Activated CD8-positive, alpha-beta T cell treated with anti-CD3 and anti-CD28 coated beads for 36 hours (primary cell): ENCODE measurements around the gene DENND6A. TPM values are rescaled to one million over a fixed set of nuclear protein-coding genes. Genes with fewer than 3 reads are reported as not detected.

Source experiments
- ATAC-seq: fragments of 200-7000 bp; cut with Tn5 transposase; one replicate; pipeline ENCODE4 v1.10.0; 2021; ENCODE audit warnings: mild to moderate bottlenecking, moderate library complexity
- CTCF ChIA-PET: fragments of 350-600 bp; sonication (Branson Sonifier 250); formaldehyde crosslinking; loops from one replicate; lab custom pipeline; 2021; ENCODE audit warnings: antibody characterized with exemption; lab: Charles Lee
- POLR2A ChIA-PET: fragments of 350-600 bp; sonication (Branson Sonifier 250); formaldehyde crosslinking; loops from one replicate; lab custom pipeline; 2021; ENCODE audit warnings: antibody characterized with exemption; lab: Charles Lee
- DNase-seq: peaks from one replicate; pipeline ENCODE4 v3.0.0-alpha.2; 2020
- H3K27ac Mint-ChIP-seq: one replicate; pipeline ENCODE4 v1.8.0; 2021; ENCODE audit warnings: mild to moderate bottlenecking, mixed read lengths
- H3K27me3 Mint-ChIP-seq: one replicate; pipeline ENCODE4 v1.8.0; 2021; ENCODE audit warnings: mixed read lengths
- H3K36me3 Mint-ChIP-seq: one replicate; pipeline ENCODE4 v1.8.0; 2021; ENCODE audit warnings: low read depth, mixed read lengths
- H3K4me1 Mint-ChIP-seq: one replicate; pipeline ENCODE4 v1.8.0; 2021; ENCODE audit warnings: low read depth, mixed read lengths
- H3K4me3 Mint-ChIP-seq: one replicate; pipeline ENCODE4 v1.8.0; 2021; ENCODE audit warnings: mild to moderate bottlenecking, moderate library complexity, mixed read lengths
- H3K9me3 Mint-ChIP-seq: one replicate; pipeline ENCODE4 v1.8.0; 2021; ENCODE audit warnings: mixed read lengths
- intact Hi-C: fragments of 100-400 bp; cut with micrococcal nuclease; formaldehyde crosslinking; loops from one replicate; pipeline ENCODE4 v1.10.0; 2022
- total RNA-seq, 2 experiments: library from RNA; stranded (reverse); gene quantifications; one replicate each; pipeline ENCODE4 v1.2.3, GENCODE V29; 2021
- TF ChIP-seq, protein P1 (sequence below): fragments of 200-600 bp; IDR thresholded peaks from one replicate; pipeline ENCODE4 v1.8.0; 2022; ENCODE audit warnings: antibody characterized with exemption, mild to moderate bottlenecking

The DENND6A gene
- total RNA-seq, 2 experiments from 2014 or later: 10.1 to 13.1 TPM

DNA sequence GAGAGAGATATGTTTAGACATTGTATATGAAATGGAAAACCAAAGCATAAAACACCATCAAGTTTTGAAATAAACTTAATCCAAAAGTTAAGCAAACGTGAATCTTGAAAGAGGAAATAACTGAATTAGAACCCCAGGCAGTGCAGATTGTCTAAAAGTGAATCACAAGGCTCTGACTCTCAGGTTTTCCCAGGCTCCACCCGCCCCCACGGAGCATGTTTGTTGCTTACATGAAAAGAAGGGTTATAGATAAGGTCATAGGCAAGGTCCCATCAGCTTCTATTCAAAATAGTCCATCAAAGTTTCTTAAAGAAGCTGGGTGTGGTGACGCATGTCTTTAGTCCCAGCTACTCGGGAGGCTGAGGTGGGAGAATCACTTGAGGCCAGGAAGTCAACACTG lies 34.2 kb upstream of the DENND6A start:
- ChIA-PET CTCF (no interaction called here), POLR2A (no interaction called here)
- Mint-ChIP-seq H3K36me3 (no peaks in the 10 kb centered on the region), H3K27me3 (peaks cover 1% of the 10 kb centered on the region), H3K9me3 (no peaks in the 10 kb centered on the region), H3K27ac (no peak overlapping the region), H3K4me1 (no peaks in the 10 kb centered on the region), H3K4me3 (no peak overlapping the region)
- DNase-seq (peak; percentile 12), ATAC-seq (no peak)
- TF ChIP-seq, protein P1, sequence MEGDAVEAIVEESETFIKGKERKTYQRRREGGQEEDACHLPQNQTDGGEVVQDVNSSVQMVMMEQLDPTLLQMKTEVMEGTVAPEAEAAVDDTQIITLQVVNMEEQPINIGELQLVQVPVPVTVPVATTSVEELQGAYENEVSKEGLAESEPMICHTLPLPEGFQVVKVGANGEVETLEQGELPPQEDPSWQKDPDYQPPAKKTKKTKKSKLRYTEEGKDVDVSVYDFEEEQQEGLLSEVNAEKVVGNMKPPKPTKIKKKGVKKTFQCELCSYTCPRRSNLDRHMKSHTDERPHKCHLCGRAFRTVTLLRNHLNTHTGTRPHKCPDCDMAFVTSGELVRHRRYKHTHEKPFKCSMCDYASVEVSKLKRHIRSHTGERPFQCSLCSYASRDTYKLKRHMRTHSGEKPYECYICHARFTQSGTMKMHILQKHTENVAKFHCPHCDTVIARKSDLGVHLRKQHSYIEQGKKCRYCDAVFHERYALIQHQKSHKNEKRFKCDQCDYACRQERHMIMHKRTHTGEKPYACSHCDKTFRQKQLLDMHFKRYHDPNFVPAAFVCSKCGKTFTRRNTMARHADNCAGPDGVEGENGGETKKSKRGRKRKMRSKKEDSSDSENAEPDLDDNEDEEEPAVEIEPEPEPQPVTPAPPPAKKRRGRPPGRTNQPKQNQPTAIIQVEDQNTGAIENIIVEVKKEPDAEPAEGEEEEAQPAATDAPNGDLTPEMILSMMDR: no peak
- intact Hi-C loops: no loop called here

DNA sequence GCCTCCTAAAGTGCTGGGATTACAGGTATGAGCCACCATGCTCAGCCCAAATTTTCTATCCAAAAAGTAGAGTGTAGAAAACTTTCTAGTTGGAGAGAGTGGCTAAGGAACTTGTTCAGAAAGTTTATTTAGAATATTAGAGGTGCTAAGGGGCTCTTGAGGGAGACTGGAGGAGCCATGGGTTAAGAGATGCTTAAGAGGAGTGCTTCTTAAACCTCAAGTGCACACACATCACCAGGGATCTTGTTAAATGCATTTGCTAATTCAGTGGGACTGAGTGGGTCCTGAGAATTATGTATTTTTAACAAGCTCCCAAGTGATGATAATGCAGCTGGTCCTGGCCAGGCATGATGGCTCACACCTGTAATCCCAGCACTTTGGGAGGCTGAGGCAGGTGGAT lies 33.5 kb upstream of the DENND6A start:
- intact Hi-C loops: no loop called here
- POLR2A ChIA-PET: no interaction called here
- no peaks in the 10 kb centered on the region for H3K36me3 Mint-ChIP-seq
- TF ChIP-seq, protein P1: no peak
- no peak overlapping the region for H3K27ac Mint-ChIP-seq
- no peaks in the 10 kb centered on the region for H3K9me3 Mint-ChIP-seq
- H3K27me3 Mint-ChIP-seq: peaks cover 1% of the 10 kb centered on the region
- no peaks in the 10 kb centered on the region for H3K4me1 Mint-ChIP-seq
- ATAC-seq (no peak), DNase-seq (no peak)
- no peak overlapping the region for H3K4me3 Mint-ChIP-seq
- CTCF ChIA-PET: no interaction called here

DNA sequence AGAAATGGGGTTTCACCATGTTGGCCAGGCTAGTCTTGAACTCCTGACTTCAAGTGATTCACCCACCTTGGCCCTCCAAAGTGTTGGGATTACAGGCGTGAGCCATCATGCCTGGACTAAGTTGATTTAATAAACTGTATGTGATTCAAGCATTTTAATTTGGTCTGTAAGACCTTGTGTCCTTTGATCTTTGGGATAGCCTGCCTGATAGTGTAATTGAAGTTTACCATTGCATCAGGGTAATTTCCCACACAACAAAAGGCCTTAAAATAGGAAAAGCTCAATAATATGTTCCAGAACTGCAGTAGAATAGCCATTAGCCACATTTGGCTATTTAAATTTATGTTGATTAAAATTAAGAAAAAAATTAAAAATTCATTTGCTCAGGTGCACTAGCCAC lies 25.2 kb upstream of the DENND6A start:
- Mint-ChIP-seq H3K27me3 (no peaks in the 10 kb centered on the region), H3K36me3 (no peaks in the 10 kb centered on the region), H3K4me1 (no peaks in the 10 kb centered on the region), H3K9me3 (no peaks in the 10 kb centered on the region), H3K4me3 (no peak overlapping the region), H3K27ac (no peak overlapping the region)
- TF ChIP-seq, protein P1: no peak
- intact Hi-C loops: no loop called here
- CTCF ChIA-PET: no interaction called here
- POLR2A ChIA-PET: no interaction called here
- no peak for ATAC-seq
- no peak for DNase-seq

DNA sequence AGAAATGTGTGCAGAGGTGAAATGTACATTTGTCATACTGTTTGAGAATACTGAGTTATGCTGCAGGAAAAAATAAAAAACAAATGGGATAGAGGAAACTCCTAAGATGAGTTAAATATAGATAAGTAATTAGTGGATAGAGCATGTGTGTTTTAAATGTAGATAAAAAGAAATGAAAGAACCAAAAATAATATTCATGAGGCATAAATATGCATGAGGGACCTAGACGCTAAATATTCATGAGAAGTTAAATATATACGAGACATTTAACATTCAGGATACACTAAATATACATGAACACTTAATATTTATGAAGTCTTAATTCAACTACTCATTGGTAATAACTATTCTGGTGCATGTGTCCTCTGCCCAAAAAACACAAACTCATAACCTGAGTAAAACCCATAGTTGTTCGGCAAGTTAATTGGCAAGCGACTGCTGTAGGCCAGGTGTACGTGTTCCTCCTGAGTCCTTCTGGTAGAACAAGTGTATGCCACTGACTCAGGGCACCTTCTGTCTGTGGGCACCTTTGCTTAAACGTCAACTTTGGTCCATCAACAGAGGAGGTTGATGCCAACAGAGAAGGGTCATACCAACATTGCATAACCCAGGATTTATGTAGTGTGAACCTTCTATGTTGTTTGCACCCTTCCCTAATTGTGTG lies 24.5 kb upstream of the DENND6A start:
- intact Hi-C loops: no loop called here
- Mint-ChIP-seq H3K27me3 (no peaks in the 10 kb centered on the region), H3K27ac (no peak overlapping the region), H3K4me1 (no peaks in the 10 kb centered on the region), H3K36me3 (no peaks in the 10 kb centered on the region), H3K4me3 (no peak overlapping the region), H3K9me3 (no peaks in the 10 kb centered on the region)
- ChIA-PET CTCF (no interaction called here), POLR2A (no interaction called here)
- no peak for DNase-seq
- TF ChIP-seq, protein P1: no peak
- ATAC-seq: no peak

DNA sequence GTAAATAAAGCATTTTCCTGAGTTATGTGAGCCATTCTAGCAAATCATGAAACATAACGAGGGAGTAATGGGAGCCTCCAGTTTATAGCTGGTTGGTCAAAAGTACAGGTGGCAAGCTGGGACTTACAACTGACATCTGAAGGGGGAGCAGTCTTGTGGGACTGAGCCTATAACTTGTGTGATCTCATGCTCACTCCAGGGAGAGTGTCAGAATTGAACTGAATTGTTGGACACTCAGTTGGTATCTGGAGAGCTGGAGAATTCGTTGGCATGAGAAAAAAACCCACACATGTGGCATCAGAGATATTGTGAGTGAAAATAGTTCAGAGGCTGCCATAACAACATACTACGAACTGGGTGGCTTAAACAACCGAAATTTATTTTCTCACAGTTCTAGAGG lies 22.8 kb upstream of the DENND6A start:
- Mint-ChIP-seq H3K9me3 (no peaks in the 10 kb centered on the region), H3K4me3 (no peak overlapping the region), H3K36me3 (no peaks in the 10 kb centered on the region)

More for the DNA sequence above, 22.8 kb upstream of the DENND6A start:
- CTCF ChIA-PET: interaction anchor here (1.2 kb wide), 1 partner anchor 9 kb away, joined by 3 read pairs; no protein-coding TSS in a partner anchor
- Mint-ChIP-seq H3K27me3 (no peaks in the 10 kb centered on the region), H3K27ac (no peak overlapping the region), H3K4me1 (no peaks in the 10 kb centered on the region)
- intact Hi-C loops: no loop called here
- POLR2A ChIA-PET: no interaction called here
- ATAC-seq: no peak
- TF ChIP-seq, protein P1: no peak
- no peak for DNase-seq
